Suprapubic skin (tissue), 4 donors: ENCODE measurements around the gene PHC3.

Experiments
- EP300 ChIP-seq: sonication (generic); formaldehyde crosslinking; IDR thresholded peaks from one replicate; pipeline ENCODE4 v1.6.1; 2017; ENCODE audit warnings: antibody characterized with exemption
- POLR2A ChIP-seq, 2 donors: fragments of 450-650 bp; IDR thresholded peaks; one replicate each; pipeline ENCODE4 v1.6.1; 2017; ENCODE audit warnings: antibody characterized with exemption in 2 of 2, mild to moderate bottlenecking in 2 of 2, moderate library complexity in 2 of 2
- POLR2AphosphoS5 ChIP-seq, 3 donors: sonication (generic); formaldehyde crosslinking; IDR thresholded peaks; one replicate each; pipeline ENCODE4 v1.6.1; 2017; ENCODE audit warnings: antibody characterized with exemption in 3 of 3
- TF ChIP-seq, protein P1 (sequence below), 2 donors: fragments of 200-600 bp in 1 of 2; fragments of 450-650 bp in 1 of 2; sonication (generic) in 1 of 2; IDR thresholded peaks; one replicate each; pipeline ENCODE4 v1.5.1; 2016 to 2019; ENCODE audit warnings: antibody characterized with exemption in 2 of 2, mild to moderate bottlenecking in 1 of 2, moderate library complexity in 1 of 2

DNA sequence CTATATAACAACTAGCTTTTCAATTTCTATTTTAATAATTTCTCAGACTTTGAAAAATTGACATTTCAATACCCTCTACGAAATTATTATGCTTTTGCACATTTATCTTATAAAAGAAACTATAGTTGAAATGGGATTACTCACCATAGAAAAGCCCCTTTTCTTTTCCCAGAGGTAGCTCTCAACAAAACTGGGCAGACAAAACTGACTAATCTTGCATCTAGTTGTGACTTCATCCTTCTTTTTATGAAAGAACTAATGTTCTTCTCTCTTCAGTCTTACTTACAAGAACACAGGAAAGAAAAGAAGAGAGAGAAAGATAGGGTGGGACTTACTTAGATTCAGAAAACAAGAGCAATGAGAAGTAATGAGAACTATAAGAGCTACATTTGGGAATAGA lies 82.8 kb downstream of the PHC3 start:
- TF ChIP-seq, protein P1, sequence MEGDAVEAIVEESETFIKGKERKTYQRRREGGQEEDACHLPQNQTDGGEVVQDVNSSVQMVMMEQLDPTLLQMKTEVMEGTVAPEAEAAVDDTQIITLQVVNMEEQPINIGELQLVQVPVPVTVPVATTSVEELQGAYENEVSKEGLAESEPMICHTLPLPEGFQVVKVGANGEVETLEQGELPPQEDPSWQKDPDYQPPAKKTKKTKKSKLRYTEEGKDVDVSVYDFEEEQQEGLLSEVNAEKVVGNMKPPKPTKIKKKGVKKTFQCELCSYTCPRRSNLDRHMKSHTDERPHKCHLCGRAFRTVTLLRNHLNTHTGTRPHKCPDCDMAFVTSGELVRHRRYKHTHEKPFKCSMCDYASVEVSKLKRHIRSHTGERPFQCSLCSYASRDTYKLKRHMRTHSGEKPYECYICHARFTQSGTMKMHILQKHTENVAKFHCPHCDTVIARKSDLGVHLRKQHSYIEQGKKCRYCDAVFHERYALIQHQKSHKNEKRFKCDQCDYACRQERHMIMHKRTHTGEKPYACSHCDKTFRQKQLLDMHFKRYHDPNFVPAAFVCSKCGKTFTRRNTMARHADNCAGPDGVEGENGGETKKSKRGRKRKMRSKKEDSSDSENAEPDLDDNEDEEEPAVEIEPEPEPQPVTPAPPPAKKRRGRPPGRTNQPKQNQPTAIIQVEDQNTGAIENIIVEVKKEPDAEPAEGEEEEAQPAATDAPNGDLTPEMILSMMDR (IDR thresholded peaks at IDR 0.05): no peak
- TF ChIP-seq POLR2AphosphoS5 (IDR thresholded peaks at IDR 0.05) (no peak), POLR2A (IDR thresholded peaks at IDR 0.05) (no peak), EP300 (no peak)
